ENCODE data around the gene BRME1. TPM values are rescaled to one million over a fixed set of nuclear protein-coding genes. Genes with fewer than 3 reads are reported as not detected.

Gene BRME1
- total and polyA plus RNA-seq, 2 donors from 2014 or later: 1.5 to 1.8 TPM

GRCh38 chr19:13877303-13877702 lies 28.6 kb downstream of the BRME1 start:
- peaks cover 0 to 13% (median 0%) of the 10 kb centered on the region in 3 donors for H3K4me1 ChIP-seq (ENCODE audit: control insufficient read depth in 2 of 3, insufficient read depth in 2 of 3, low read depth in 1 of 3, low read length in 3 of 3)
- no peak for DNase-seq
- H3K36me3 ChIP-seq (ENCODE audit: control insufficient read depth in 2 of 3, insufficient read depth in 3 of 3, low read length in 3 of 3): no peaks in the 10 kb centered on the region
- H3K27me3 ChIP-seq (ENCODE audit: control insufficient read depth, insufficient read depth, low read length): no peaks in the 10 kb centered on the region
- no peak overlapping the region for H3K4me3 ChIP-seq (ENCODE audit: low read length in 3 of 3)
- H3K27ac ChIP-seq (ENCODE audit: low read depth in 2 of 2, low read length in 2 of 2): no peak overlapping the region
- H3K9me3 ChIP-seq (ENCODE audit: control insufficient read depth in 2 of 3, insufficient read depth in 1 of 3, low read length in 3 of 3): no peaks in the 10 kb centered on the region
- intact Hi-C loops (cut with DNase I): no loop called here
- no peak overlapping the region for H3K9ac ChIP-seq (ENCODE audit: low read length in 3 of 3)
- FAIRE-seq: no peak
- TF ChIP-seq CTCF (IDR thresholded peaks at IDR 0.05; ENCODE audit: borderline replicate concordance, extremely low read depth, insufficient read depth): no peak

- FAIRE-seq (no peak), DNase-seq (no peak)
- Histone ChIP-seq H3K36me3 (ENCODE audit: control insufficient read depth in 2 of 3, insufficient read depth in 3 of 3, low read length in 3 of 3) (no peaks in the 10 kb centered on the region), H3K27me3 (ENCODE audit: control insufficient read depth, insufficient read depth, low read length) (no peaks in the 10 kb centered on the region), H3K4me1 (ENCODE audit: control insufficient read depth in 2 of 3, insufficient read depth in 2 of 3, low read depth in 1 of 3, low read length in 3 of 3) (peaks cover 0 to 13% (median 0%) of the 10 kb centered on the region in 3 donors), H3K9me3 (ENCODE audit: control insufficient read depth in 2 of 3, insufficient read depth in 1 of 3, low read length in 3 of 3) (no peaks in the 10 kb centered on the region), H3K4me3 (ENCODE audit: low read length in 3 of 3) (no peak within 1 kb of the TSS), H3K9ac (ENCODE audit: low read length in 3 of 3) (no peak within 1 kb of the TSS), H3K27ac (ENCODE audit: low read depth in 2 of 2, low read length in 2 of 2) (no peak within 1 kb of the TSS)
- intact Hi-C loops (cut with DNase I): no loop called here
- no peak for TF ChIP-seq CTCF (IDR thresholded peaks at IDR 0.05; ENCODE audit: borderline replicate concordance, extremely low read depth, insufficient read depth)
These were observed 29.1 kb downstream of the BRME1 start, which contains the start of gene NANOS3 for GRCh38 chr19:13876834-13877233. Gene NANOS3 (plus strand): TSS chr19:13877134. CDS start chr19:13877249, 115 bp downstream.

GRCh38 chr19:13875824-13876223 lies 30.1 kb downstream of the BRME1 start:
- TF ChIP-seq CTCF (IDR thresholded peaks at IDR 0.05; ENCODE audit: borderline replicate concordance, extremely low read depth, insufficient read depth): no peak
- intact Hi-C loops (cut with DNase I): no loop called here
- no peak for FAIRE-seq

More at GRCh38 chr19:13875824-13876223, 30.1 kb downstream of the BRME1 start:
- Histone ChIP-seq H3K36me3 (ENCODE audit: control insufficient read depth in 2 of 3, insufficient read depth in 3 of 3, low read length in 3 of 3) (no peaks in the 10 kb centered on the region), H3K27ac (ENCODE audit: low read depth in 2 of 2, low read length in 2 of 2) (no peak overlapping the region), H3K4me3 (ENCODE audit: low read length in 3 of 3) (no peak overlapping the region), H3K9ac (ENCODE audit: low read length in 3 of 3) (no peak overlapping the region), H3K27me3 (ENCODE audit: control insufficient read depth, insufficient read depth, low read length) (no peaks in the 10 kb centered on the region), H3K9me3 (ENCODE audit: control insufficient read depth in 2 of 3, insufficient read depth in 1 of 3, low read length in 3 of 3) (no peaks in the 10 kb centered on the region), H3K4me1 (ENCODE audit: control insufficient read depth in 2 of 3, insufficient read depth in 2 of 3, low read depth in 1 of 3, low read length in 3 of 3) (peaks cover 0 to 8% (median 0%) of the 10 kb centered on the region in 3 donors)
- DNase-seq: no peak
